ENCODE measurements around the gene DENND1A. TPM values are rescaled to one million over a fixed set of nuclear protein-coding genes. Genes with fewer than 3 reads are reported as not detected.

Gene DENND1A
- total RNA-seq, 1 experiment from 2014 or later = 7.2 TPM

- peaks cover 14% of the 10 kb centered on the region for H3K4me1 ChIP-seq (replicated peaks)
- H3K36me3 ChIP-seq = no peaks in the 10 kb centered on the region
- DNase-seq (ENCODE audit: low read depth in 1 of 2, low spot score in 2 of 2) = peak in 1 of 2 experiments; percentile 26
- H3K27ac ChIP-seq = peak overlapping the region; percentile 27
- no peaks in the 10 kb centered on the region for H3K27me3 ChIP-seq (replicated peaks)
- H3K9me3 ChIP-seq (replicated peaks) = no peaks in the 10 kb centered on the region
- H3K4me3 ChIP-seq = no peak overlapping the region
Observed at GRCh38 chr9:123761905-123762605, 167.9 kb downstream of the DENND1A start.

GRCh38 chr9:123757960-123758359 is 172.0 kb downstream of the DENND1A start:
- H3K4me3 ChIP-seq = no peak overlapping the region
- H3K9me3 ChIP-seq (replicated peaks) = no peaks in the 10 kb centered on the region
- H3K27me3 ChIP-seq (replicated peaks) = no peaks in the 10 kb centered on the region
- no peak for DNase-seq (ENCODE audit: low read depth in 1 of 2, low spot score in 2 of 2)
- no peaks in the 10 kb centered on the region for H3K36me3 ChIP-seq
- H3K4me1 ChIP-seq (replicated peaks) = peaks cover 19% of the 10 kb centered on the region
- H3K27ac ChIP-seq = no peak overlapping the region

- Histone ChIP-seq H3K4me3 (no peak overlapping the region), H3K9me3 (replicated peaks) (no peaks in the 10 kb centered on the region), H3K27me3 (replicated peaks) (no peaks in the 10 kb centered on the region), H3K4me1 (replicated peaks) (peaks cover 18% of the 10 kb centered on the region), H3K36me3 (no peaks in the 10 kb centered on the region), H3K27ac (no peak overlapping the region)
- DNase-seq (ENCODE audit: low read depth in 1 of 2, low spot score in 2 of 2) = no peak
Observed at GRCh38 chr9:123757547-123757946, 172.4 kb downstream of the DENND1A start.

- Histone ChIP-seq H3K4me1 (replicated peaks) (peaks cover 9% of the 10 kb centered on the region), H3K27me3 (replicated peaks) (no peaks in the 10 kb centered on the region), H3K36me3 (no peaks in the 10 kb centered on the region), H3K9me3 (replicated peaks) (no peaks in the 10 kb centered on the region), H3K4me3 (no peak overlapping the region), H3K27ac (no peak overlapping the region)
- DNase-seq (ENCODE audit: low read depth in 1 of 2, low spot score in 2 of 2) = no peak
Observed at GRCh38 chr9:123756484-123757106, 173.3 kb downstream of the DENND1A start.

- Histone ChIP-seq H3K4me3 (no peak overlapping the region), H3K27me3 (replicated peaks) (no peaks in the 10 kb centered on the region), H3K27ac (no peak overlapping the region), H3K36me3 (no peaks in the 10 kb centered on the region), H3K9me3 (replicated peaks) (no peaks in the 10 kb centered on the region), H3K4me1 (replicated peaks) (0 out of 2 replicates have a peak, but pooled peaks cover 5% of the 10 kb centered on the region)
- DNase-seq (ENCODE audit: low read depth in 1 of 2, low spot score in 2 of 2) = no peak
Observed at GRCh38 chr9:123753669-123754258, 176.2 kb downstream of the DENND1A start.

GRCh38 chr9:123753016-123753415 is 176.9 kb downstream of the DENND1A start:
- no peak for DNase-seq (ENCODE audit: low read depth in 1 of 2, low spot score in 2 of 2)
- no peaks in the 10 kb centered on the region for H3K9me3 ChIP-seq (replicated peaks)
- H3K27ac ChIP-seq = no peak overlapping the region
- no peaks in the 10 kb centered on the region for H3K27me3 ChIP-seq (replicated peaks)
- H3K4me1 ChIP-seq (replicated peaks) = 0 out of 2 replicates have a peak, but pooled peaks cover 5% of the 10 kb centered on the region
- H3K36me3 ChIP-seq = no peaks in the 10 kb centered on the region
- H3K4me3 ChIP-seq = no peak overlapping the region

GRCh38 chr9:123749580-123750202 is 180.2 kb downstream of the DENND1A start:
- Histone ChIP-seq H3K4me3 (no peak overlapping the region), H3K9me3 (replicated peaks) (no peaks in the 10 kb centered on the region), H3K36me3 (no peaks in the 10 kb centered on the region), H3K27me3 (replicated peaks) (no peaks in the 10 kb centered on the region), H3K27ac (no peak overlapping the region), H3K4me1 (replicated peaks) (0 out of 2 replicates have a peak, but pooled peaks cover 5% of the 10 kb centered on the region)
- DNase-seq (ENCODE audit: low read depth in 1 of 2, low spot score in 2 of 2) = no peak

GRCh38 chr9:123746765-123747164 is 183.2 kb downstream of the DENND1A start:
- Histone ChIP-seq H3K9me3 (replicated peaks) (no peaks in the 10 kb centered on the region), H3K36me3 (no peaks in the 10 kb centered on the region), H3K4me1 (replicated peaks) (peaks cover 5% of the 10 kb centered on the region; the same call in 1 of the 2 replicates), H3K4me3 (no peak overlapping the region), H3K27ac (no peak overlapping the region), H3K27me3 (replicated peaks) (no peaks in the 10 kb centered on the region)
- DNase-seq (ENCODE audit: low read depth in 1 of 2, low spot score in 2 of 2) = no peak

- Histone ChIP-seq H3K36me3 (no peaks in the 10 kb centered on the region), H3K4me3 (no peak overlapping the region), H3K27me3 (replicated peaks) (no peaks in the 10 kb centered on the region), H3K9me3 (replicated peaks) (no peaks in the 10 kb centered on the region), H3K4me1 (replicated peaks) (peaks cover 5% of the 10 kb centered on the region; the same call in 1 of the 2 replicates), H3K27ac (no peak overlapping the region)
- no peak for DNase-seq (ENCODE audit: low read depth in 1 of 2, low spot score in 2 of 2)
Observed at GRCh38 chr9:123745933-123746332, 184.0 kb downstream of the DENND1A start.

GRCh38 chr9:123745451-123745850 is 184.5 kb downstream of the DENND1A start:
- H3K9me3 ChIP-seq (replicated peaks) = no peaks in the 10 kb centered on the region
- no peaks in the 10 kb centered on the region for H3K36me3 ChIP-seq
- DNase-seq (ENCODE audit: low read depth in 1 of 2, low spot score in 2 of 2) = no peak
- no peak overlapping the region for H3K4me3 ChIP-seq
- H3K4me1 ChIP-seq (replicated peaks) = peaks cover 5% of the 10 kb centered on the region; the same call in 1 of the 2 replicates
- H3K27me3 ChIP-seq (replicated peaks) = no peaks in the 10 kb centered on the region
- no peak overlapping the region for H3K27ac ChIP-seq

- Histone ChIP-seq H3K4me3 (no peak overlapping the region), H3K27ac (no peak overlapping the region), H3K9me3 (replicated peaks) (no peaks in the 10 kb centered on the region), H3K4me1 (replicated peaks) (peaks cover 5% of the 10 kb centered on the region; the same call in 1 of the 2 replicates), H3K36me3 (no peaks in the 10 kb centered on the region), H3K27me3 (replicated peaks) (no peaks in the 10 kb centered on the region)
- DNase-seq (ENCODE audit: low read depth in 1 of 2, low spot score in 2 of 2) = no peak
Observed at GRCh38 chr9:123743737-123744136, 186.2 kb downstream of the DENND1A start.

GRCh38 chr9:123742009-123742767 is 187.7 kb downstream of the DENND1A start:
- Histone ChIP-seq H3K36me3 (no peaks in the 10 kb centered on the region), H3K4me3 (no peak overlapping the region), H3K27me3 (replicated peaks) (no peaks in the 10 kb centered on the region), H3K27ac (no peak overlapping the region), H3K4me1 (replicated peaks) (peaks cover 5% of the 10 kb centered on the region; the same call in 1 of the 2 replicates), H3K9me3 (replicated peaks) (no peaks in the 10 kb centered on the region)
- peak in 1 of 2 experiments; percentile 7 for DNase-seq (ENCODE audit: low read depth in 1 of 2, low spot score in 2 of 2)

GRCh38 chr9:123741214-123741613 is 188.7 kb downstream of the DENND1A start:
- Histone ChIP-seq H3K9me3 (replicated peaks) (no peaks in the 10 kb centered on the region), H3K27ac (no peak overlapping the region), H3K4me1 (replicated peaks) (peaks cover 5% of the 10 kb centered on the region; the same call in 1 of the 2 replicates), H3K27me3 (replicated peaks) (no peaks in the 10 kb centered on the region), H3K36me3 (no peaks in the 10 kb centered on the region), H3K4me3 (no peak overlapping the region)
- DNase-seq (ENCODE audit: low read depth in 1 of 2, low spot score in 2 of 2) = no peak
